ENCODE measurements around the gene CDC27.
"Not testable (repeated sequence)": the region's sequence is repeated elsewhere in the genome, so short reads cannot be mapped to it uniquely, and the experiment has no call there.

DNA sequence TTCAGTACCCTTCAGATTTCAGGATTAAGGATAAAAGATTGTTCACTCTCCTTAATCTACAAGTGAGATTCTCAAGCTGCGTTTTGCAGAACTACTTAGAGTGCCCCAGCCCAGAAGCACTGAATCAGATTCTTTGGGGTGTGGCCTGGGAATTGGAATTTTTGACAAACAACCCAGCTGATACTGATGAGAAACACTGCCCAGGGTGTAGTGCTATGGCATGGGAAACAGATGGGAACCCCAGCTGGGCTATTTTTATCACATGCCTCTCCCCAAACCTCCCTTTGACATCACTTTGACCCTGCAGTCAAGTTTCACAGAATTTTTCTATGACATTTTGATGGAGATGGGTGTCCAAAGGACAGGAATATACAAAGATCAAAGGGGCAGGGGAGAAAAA, 83.8 kb downstream of the CDC27 start:
- TF ChIP-seq CTCF, EZH2, EZH2phosphoT487 (IDR thresholded peaks at IDR 0.05): not testable (repeated sequence)

Data from neural progenitor cell (in vitro differentiated cells).